H1 (cell line): Measurements from ENCODE around the gene ZNF57.

ENCODE experiments used
- ATF3 ChIP-seq: IDR thresholded peaks from 2 replicates; pipeline ENCODE4 v1.6.1; 2011; ENCODE audit warnings: low read depth, mild to moderate bottlenecking, low read length; ENCODE audit not compliant: insufficient read depth
- CEBPB ChIP-seq: IDR thresholded peaks from 2 replicates; pipeline ENCODE4 v1.6.1; 2012; ENCODE audit warnings: low read depth, low read length
- CTCF ChIP-seq, 3 experiments: IDR thresholded peaks; 1 replicate in 2 of 3; 2 replicates in 1 of 3; pipeline versions ENCODE4 v1.5.1 to v1.6.1; 2011; ENCODE audit warnings: low read length in 3 of 3, mild to moderate bottlenecking in 3 of 3, inconsistent platforms in 2 of 3, low read depth in 1 of 3, moderate library complexity in 1 of 3; ENCODE audit not compliant: insufficient read depth in 1 of 3; ENCODE audit errors: control extremely low read depth in 1 of 3
- EZH2 ChIP-seq: fragments of 200-600 bp; sonication (generic); IDR thresholded peaks from 2 replicates; pipeline ENCODE4 v1.7.1; 2012; ENCODE audit warnings: low read depth, mild to moderate bottlenecking, moderate library complexity, low read length, inconsistent platforms; ENCODE audit not compliant: severe bottlenecking
- JUN ChIP-seq: IDR thresholded peaks from 2 replicates; pipeline ENCODE4 v1.6.1; 2011; ENCODE audit warnings: low read depth, mild to moderate bottlenecking, improper control_type of control experiment, low read length
- MAX ChIP-seq: IDR thresholded peaks from 2 replicates; pipeline ENCODE4 v1.6.1; 2012; ENCODE audit warnings: inconsistent platforms
- POLR2A ChIP-seq, 2 experiments: IDR thresholded peaks; 1 replicate in 1 of 2; 2 replicates in 1 of 2; pipeline ENCODE4 v1.6.1; 2011; ENCODE audit warnings: low read depth in 2 of 2, low read length in 2 of 2, mild to moderate bottlenecking in 2 of 2; ENCODE audit errors: control extremely low read depth in 1 of 2
- POLR2AphosphoS5 ChIP-seq: IDR thresholded peaks from 2 replicates; pipeline ENCODE4 v1.6.1; 2011; ENCODE audit warnings: low read depth, low read length
- SP1 ChIP-seq: IDR thresholded peaks from 2 replicates; pipeline ENCODE4 v1.6.1; 2011; ENCODE audit warnings: low read depth, low read length
- SP2 ChIP-seq: IDR thresholded peaks from 2 replicates; pipeline ENCODE4 v1.6.1; 2012; ENCODE audit warnings: mild to moderate bottlenecking, low read length, inconsistent platforms
- TAF1 ChIP-seq: IDR thresholded peaks from 2 replicates; pipeline ENCODE4 v1.6.1; 2011; ENCODE audit warnings: mild to moderate bottlenecking, low read depth, low read length

- TF ChIP-seq EZH2, result no peak
- TF ChIP-seq POLR2AphosphoS5, result no peak
- TF ChIP-seq CTCF (IDR thresholded peaks at IDR 0.05; ENCODE audit: control extremely low read depth in 1 of 3, insufficient read depth in 1 of 3, low read depth in 1 of 3, low read length in 3 of 3), result no peak
- no peak for TF ChIP-seq CEBPB
- TF ChIP-seq SP2, result no peak
- TF ChIP-seq POLR2A (IDR thresholded peaks at IDR 0.05; ENCODE audit: control extremely low read depth in 1 of 2, low read depth in 2 of 2, low read length in 2 of 2), result no peak
- TF ChIP-seq ATF3, result no peak
- TF ChIP-seq TAF1, result no peak
- TF ChIP-seq MAX, result no peak
- no peak for TF ChIP-seq JUN
- TF ChIP-seq SP1, result no peak
Observed at GRCh38 chr19:2957160-2957559, 56.4 kb downstream of the ZNF57 start.
